Panc1 (cell line): ENCODE results near the gene GPR180. TPM values are rescaled to one million over a fixed set of nuclear protein-coding genes. Genes with fewer than 3 reads are reported as not detected.

Experiments used
- ATAC-seq: fragments of 200-7000 bp; cut with Tn5 transposase; 2 replicates; pipeline ENCODE4 v1.9.1; 2020; ENCODE audit warnings: mild to moderate bottlenecking, moderate library complexity
- BruUV-seq: library from RNA; stranded (reverse); fragments of 400-500 nt; replicated peaks from 2 replicates; lab custom pipeline; 2021; lab: Mats Ljungman, UMichigan
- CTCF ChIA-PET: fragments of 300-600 bp; sonication (Branson Sonifier 250); formaldehyde crosslinking; loops from one replicate; lab custom pipeline; 2022; ENCODE audit warnings: antibody characterized with exemption; lab: Charles Lee
- POLR2A ChIA-PET: fragments of 300-600 bp; sonication (Branson Sonifier 250); formaldehyde crosslinking; loops from one replicate; lab custom pipeline; 2022; ENCODE audit warnings: antibody characterized with exemption; lab: Charles Lee
- DNase-seq: peaks from one replicate; pipeline ENCODE4 v3.0.0-alpha.2; 2010; ENCODE audit warnings: low read depth, low spot score
- H3K27ac ChIP-seq: 2 replicates; pipeline ENCODE4 v1.5.1; 2011; ENCODE audit warnings: mild to moderate bottlenecking, low read length, inconsistent platforms
- H3K27me3 ChIP-seq: fragments of 200-500 bp; sonication (Bioruptor generic); 2 replicates; pipeline ENCODE4 v1.6.0; 2014; ENCODE audit warnings: low read length, inconsistent platforms; ENCODE audit not compliant: control insufficient read depth, insufficient read depth
- H3K36me3 ChIP-seq: fragments of 200-500 bp; sonication (Bioruptor generic); 2 replicates; pipeline ENCODE4 v1.5.1; 2014; ENCODE audit warnings: inconsistent platforms, mild to moderate bottlenecking, low read length, moderate library complexity; ENCODE audit not compliant: control insufficient read depth, insufficient read depth
- H3K4me1 ChIP-seq: 2 replicates; pipeline ENCODE4 v1.5.1; 2011; ENCODE audit warnings: inconsistent platforms, mild to moderate bottlenecking, low read length, moderate library complexity; ENCODE audit not compliant: control insufficient read depth, insufficient read depth
- H3K4me3 ChIP-seq, 2 experiments: 2 replicates each; pipeline ENCODE4 v1.5.1; 2011 to 2012; ENCODE audit warnings: low read depth in 2 of 2, low read length in 2 of 2, mild to moderate bottlenecking in 2 of 2, inconsistent platforms in 1 of 2, moderate library complexity in 1 of 2
- H3K9me3 ChIP-seq: fragments of 200-500 bp; sonication (Bioruptor generic); 2 replicates; pipeline ENCODE4 v1.5.1; 2014; ENCODE audit warnings: low read depth, mild to moderate bottlenecking, inconsistent platforms, low read length, moderate library complexity; ENCODE audit not compliant: control insufficient read depth, insufficient read depth
- CTCF ChIP-seq: fragments of 450-650 bp; IDR thresholded peaks from 2 replicates; pipeline ENCODE4 v1.5.1; 2017; ENCODE audit warnings: mild to moderate bottlenecking
- POLR2AphosphoS5 ChIP-seq: IDR thresholded peaks from 2 replicates; pipeline ENCODE4 v1.6.1; 2012; ENCODE audit warnings: mild to moderate bottlenecking, low read depth, low read length, moderate library complexity
- REST ChIP-seq, 2 experiments: IDR thresholded peaks; 2 replicates each; pipeline ENCODE4 v1.6.1; 2011 to 2012; ENCODE audit warnings: low read depth in 2 of 2, control low read depth in 1 of 2, low read length in 1 of 2, mild to moderate bottlenecking in 1 of 2, moderate library complexity in 1 of 2; ENCODE audit not compliant: insufficient read depth in 1 of 2
- SIN3A ChIP-seq: IDR thresholded peaks from 2 replicates; pipeline ENCODE4 v1.6.1; 2012; ENCODE audit warnings: low read depth, mild to moderate bottlenecking, low read length, moderate library complexity, borderline replicate concordance; ENCODE audit not compliant: insufficient read depth
- TCF7L2 ChIP-seq: IDR thresholded peaks from 2 replicates; pipeline ENCODE4 v1.6.1; 2011; ENCODE audit warnings: mild to moderate bottlenecking, low read depth, low read length, inconsistent platforms
- in situ Hi-C: cut with HindIII; loops from 2 replicates; pipeline ENCODE4 v1.10.0; 2016; ENCODE audit warnings: low sequenced_read_pairs, low pct_unique_long_range_greater_than_20kb
- intact Hi-C: fragments of 100-400 bp; cut with micrococcal nuclease; formaldehyde crosslinking; loops from one replicate; pipeline ENCODE4 v1.10.0; 2022; ENCODE audit not compliant: unreplicated experiment
- total RNA-seq: library from RNA; stranded (reverse); gene quantifications from one replicate; pipeline ENCODE4 v1.2.1, GENCODE V29; 2021; ENCODE audit not compliant: unreplicated experiment

Gene GPR180
- total RNA-seq, 1 experiment from 2014 or later = 7.1 TPM

- no TSS peak for BruUV-seq
- H3K9me3 ChIP-seq = no peaks in the 10 kb centered on the region
- no peak for DNase-seq
- ATAC-seq = no peak
- no peaks in the 10 kb centered on the region for H3K27me3 ChIP-seq
- TF ChIP-seq SIN3A = no peak
- no peak for TF ChIP-seq POLR2AphosphoS5
- no peak for TF ChIP-seq TCF7L2
- no peak for TF ChIP-seq CTCF
- ChIA-PET POLR2A (no interaction called here), CTCF (no interaction called here)
- no peaks in the 10 kb centered on the region for H3K36me3 ChIP-seq
- H3K4me1 ChIP-seq = no peaks in the 10 kb centered on the region
- H3K4me3 ChIP-seq = no peak overlapping the region
- intact Hi-C loops (no loop called here), in situ Hi-C loops (no loop called here)
- no peak overlapping the region for H3K27ac ChIP-seq
Observed at GRCh38 chr13:94682229-94682628, 80.6 kb downstream of the GPR180 start.

DNA sequence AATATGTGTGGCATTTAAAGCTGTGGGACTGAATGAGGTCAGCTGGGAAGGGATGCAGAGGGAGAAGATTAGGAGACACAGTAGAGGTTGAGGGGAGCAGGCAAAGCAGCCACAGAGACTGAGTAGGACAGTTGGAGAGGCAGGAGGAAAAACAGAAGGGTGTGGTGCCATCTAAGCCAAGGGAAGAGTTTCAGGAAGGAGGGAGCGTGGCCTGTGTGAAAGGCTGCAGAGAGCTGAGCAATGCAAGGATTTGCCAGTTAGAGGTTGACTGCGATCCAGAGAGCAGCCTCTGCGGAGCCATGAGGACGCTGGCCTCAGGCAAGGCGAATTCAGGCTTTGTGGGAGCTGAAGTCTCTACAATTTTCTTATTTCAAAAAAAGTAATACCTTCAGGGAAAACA lies 81.8 kb downstream of the GPR180 start:
- Histone ChIP-seq H3K27me3 (no peaks in the 10 kb centered on the region), H3K4me3 (no peak overlapping the region), H3K36me3 (no peaks in the 10 kb centered on the region), H3K4me1 (no peaks in the 10 kb centered on the region), H3K27ac (no peak overlapping the region), H3K9me3 (no peaks in the 10 kb centered on the region)
- ChIA-PET CTCF (no interaction called here), POLR2A (no interaction called here)
- in situ Hi-C loops = no loop called here
- DNase-seq (no peak), ATAC-seq (peak; percentile 34; the same call in 1 of the 2 replicates)
- TF ChIP-seq REST (IDR thresholded peaks at IDR 0.05; ENCODE audit: insufficient read depth in 1 of 2, low read depth in 2 of 2, low read length in 1 of 2) = no peak
- no peak for TF ChIP-seq POLR2AphosphoS5
- TF ChIP-seq CTCF = no peak
- TF ChIP-seq TCF7L2 = no peak
- no peak for TF ChIP-seq SIN3A
- intact Hi-C loops = no loop called here
- BruUV-seq = no TSS peak

Other genes with a start within 250 kb of the GPR180 start
- not detected for gene DCT, start 122.2 kb upstream of the GPR180 start, total RNA-seq
- gene TGDS, start 5.7 kb upstream of the GPR180 start, total RNA-seq = 7.9 TPM
- gene SOX21, start 110.7 kb downstream of the GPR180 start, total RNA-seq = 3.5 TPM